Lower lobe of right lung (tissue), 2 donors: ENCODE data around the gene CCNJL. TPM values are rescaled to one million over a fixed set of nuclear protein-coding genes. Genes with fewer than 3 reads are reported as not detected.

Source experiments
- ATAC-seq, 2 donors: fragments of 200-7000 bp; cut with Tn5 transposase; one replicate each; pipeline ENCODE4 v1.9.1; 2020 to 2022; ENCODE audit warnings: mild to moderate bottlenecking in 2 of 2, moderate library complexity in 2 of 2
- DNase-seq: peaks from one replicate; pipeline ENCODE4 v3.0.0-alpha.2; 2020
- H3K27ac ChIP-seq: fragments of 200-600 bp; one replicate; pipeline ENCODE4 v1.8.0; 2022
- H3K27me3 ChIP-seq: fragments of 200-600 bp; one replicate; pipeline ENCODE4 v1.8.0; 2022; ENCODE audit warnings: low read depth
- H3K36me3 ChIP-seq: fragments of 200-600 bp; one replicate; pipeline ENCODE4 v1.8.0; 2022; ENCODE audit warnings: mild to moderate bottlenecking
- H3K4me1 ChIP-seq: fragments of 200-600 bp; one replicate; pipeline ENCODE4 v1.8.0; 2022
- H3K4me3 ChIP-seq: fragments of 200-600 bp; one replicate; pipeline ENCODE4 v1.8.0; 2022; ENCODE audit warnings: mild to moderate bottlenecking
- H3K9me3 ChIP-seq: fragments of 200-600 bp; one replicate; pipeline ENCODE4 v1.8.0; 2022
- intact Hi-C: fragments of 100-400 bp; cut with DNase I; formaldehyde crosslinking; loops from one replicate; pipeline ENCODE4 v1.11.0; 2022
- total RNA-seq: library from RNA; stranded (reverse); fragmentation: NEBNext Ultra II Directional; extraction: Animal tissue kit (Norgen Biotek cat#: 25700); gene quantifications from one replicate; pipeline ENCODE4 v1.2.1, GENCODE V29; 2021
- TF ChIP-seq, protein P1 (sequence below): fragments of 200-600 bp; IDR thresholded peaks from one replicate; pipeline ENCODE4 v1.8.0; 2022; ENCODE audit warnings: antibody characterized with exemption, mild to moderate bottlenecking
- donor health status: DM: no; HTN: yes; CAD: no; lungs with severe emphysema.

CCNJL gene
- total RNA-seq, 1 donor from 2014 or later, result 15.5 TPM

DNA sequence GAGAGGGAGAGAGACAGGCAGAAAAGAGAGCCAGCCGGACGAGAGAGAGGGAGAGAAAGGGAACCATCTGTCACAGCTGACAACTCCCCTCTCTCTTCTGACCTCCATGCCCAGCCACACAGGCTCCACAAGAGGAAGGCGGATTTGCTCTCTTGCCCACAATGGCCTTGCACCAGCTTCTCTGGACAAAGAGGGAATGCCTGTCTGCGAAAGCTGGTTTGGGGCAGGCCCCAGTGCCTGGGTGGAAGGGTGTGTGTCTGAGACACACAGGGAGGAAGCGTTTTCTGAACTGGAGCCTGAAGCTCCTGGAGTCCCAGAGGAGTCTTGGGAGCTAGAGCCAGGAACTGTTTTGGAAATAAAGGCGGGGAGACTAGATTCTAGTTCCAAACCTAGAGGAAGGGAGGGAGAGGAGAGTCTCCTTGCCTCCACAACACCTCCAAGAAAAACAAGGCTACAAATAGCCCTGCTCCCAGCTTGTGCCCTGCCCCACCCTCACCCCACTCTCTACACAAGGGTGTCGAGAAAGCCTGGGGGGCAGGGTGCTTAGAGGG is 45.6 kb upstream of the CCNJL start:
- TF ChIP-seq, protein P1, sequence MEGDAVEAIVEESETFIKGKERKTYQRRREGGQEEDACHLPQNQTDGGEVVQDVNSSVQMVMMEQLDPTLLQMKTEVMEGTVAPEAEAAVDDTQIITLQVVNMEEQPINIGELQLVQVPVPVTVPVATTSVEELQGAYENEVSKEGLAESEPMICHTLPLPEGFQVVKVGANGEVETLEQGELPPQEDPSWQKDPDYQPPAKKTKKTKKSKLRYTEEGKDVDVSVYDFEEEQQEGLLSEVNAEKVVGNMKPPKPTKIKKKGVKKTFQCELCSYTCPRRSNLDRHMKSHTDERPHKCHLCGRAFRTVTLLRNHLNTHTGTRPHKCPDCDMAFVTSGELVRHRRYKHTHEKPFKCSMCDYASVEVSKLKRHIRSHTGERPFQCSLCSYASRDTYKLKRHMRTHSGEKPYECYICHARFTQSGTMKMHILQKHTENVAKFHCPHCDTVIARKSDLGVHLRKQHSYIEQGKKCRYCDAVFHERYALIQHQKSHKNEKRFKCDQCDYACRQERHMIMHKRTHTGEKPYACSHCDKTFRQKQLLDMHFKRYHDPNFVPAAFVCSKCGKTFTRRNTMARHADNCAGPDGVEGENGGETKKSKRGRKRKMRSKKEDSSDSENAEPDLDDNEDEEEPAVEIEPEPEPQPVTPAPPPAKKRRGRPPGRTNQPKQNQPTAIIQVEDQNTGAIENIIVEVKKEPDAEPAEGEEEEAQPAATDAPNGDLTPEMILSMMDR, result no peak
- intact Hi-C loops, result no loop called here
- H3K27ac ChIP-seq, result peak overlapping the region; percentile 65
- no peaks in the 10 kb centered on the region for H3K36me3 ChIP-seq
- H3K4me1 ChIP-seq, result peaks cover 38% of the 10 kb centered on the region
- H3K4me3 ChIP-seq, result no peak overlapping the region
- DNase-seq (no peak), ATAC-seq (peak in 1 of 2 donors; percentile 9)
- H3K27me3 ChIP-seq, result no peaks in the 10 kb centered on the region
- no peaks in the 10 kb centered on the region for H3K9me3 ChIP-seq

DNA sequence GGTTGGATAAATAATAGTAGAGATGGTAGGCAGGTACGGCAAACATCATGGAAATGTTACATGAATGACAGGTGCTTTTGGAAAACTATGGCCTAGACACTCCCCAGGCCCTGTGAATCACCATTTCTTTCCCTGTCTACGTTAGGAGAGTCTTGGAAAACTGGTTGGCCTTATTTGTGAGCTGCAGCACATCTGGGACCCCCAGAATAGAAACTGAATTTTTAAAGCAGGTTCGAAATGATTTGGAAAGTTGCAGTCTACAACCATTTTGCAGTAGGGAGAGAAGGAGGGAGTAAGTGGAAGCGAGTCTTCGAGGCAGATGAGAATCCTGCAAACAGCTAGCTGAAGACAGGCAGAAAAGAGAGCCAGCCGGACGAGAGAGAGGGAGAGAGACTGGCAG is 45.0 kb upstream of the CCNJL start:
- Histone ChIP-seq H3K4me1 (peaks cover 33% of the 10 kb centered on the region), H3K4me3 (no peak overlapping the region), H3K36me3 (no peaks in the 10 kb centered on the region), H3K27me3 (no peaks in the 10 kb centered on the region), H3K27ac (peak overlapping the region; percentile 65), H3K9me3 (no peaks in the 10 kb centered on the region)
- intact Hi-C loops, result no loop called here
- TF ChIP-seq, protein P1, result no peak
- DNase-seq, result no peak
- ATAC-seq, result no peak

DNA sequence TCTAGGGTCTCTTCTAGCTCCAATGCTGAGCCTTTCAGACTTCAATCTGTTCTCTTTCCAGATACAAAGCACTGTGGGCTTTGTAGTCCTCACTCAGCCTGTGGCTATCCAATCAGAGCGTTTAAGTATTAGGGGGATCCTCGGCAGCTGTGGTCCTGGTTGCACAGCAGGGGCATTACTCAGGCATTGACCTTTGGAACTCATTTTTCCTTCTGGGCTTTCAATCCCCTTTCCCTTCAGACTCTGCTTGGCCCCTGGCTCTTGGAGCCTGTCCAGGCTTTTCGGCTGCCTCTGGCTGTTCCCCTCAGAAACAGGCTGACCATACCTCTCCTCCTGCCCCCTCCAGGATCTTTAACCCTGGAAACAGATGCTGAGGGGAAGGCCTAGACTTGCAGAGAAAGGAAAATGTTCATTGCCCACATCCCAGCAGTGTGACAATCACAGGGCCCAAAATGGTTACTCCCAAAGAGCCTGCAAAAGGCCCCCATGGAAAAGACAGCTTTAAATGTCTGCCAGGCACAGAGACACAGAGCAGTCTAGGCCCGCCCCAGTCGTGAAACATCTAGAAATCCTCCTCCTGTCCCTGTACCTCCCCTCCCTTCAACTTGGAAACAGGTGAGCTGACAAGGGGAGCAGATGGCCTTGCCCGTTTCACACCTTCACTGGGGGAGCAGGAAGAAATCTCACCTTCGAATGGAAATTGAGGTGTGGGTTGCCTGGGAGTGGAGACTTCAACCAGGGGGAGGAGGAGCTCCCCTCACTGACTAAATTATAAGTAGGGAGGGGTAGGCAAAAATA is 44.4 kb upstream of the CCNJL start:
- H3K27ac ChIP-seq, result no peak overlapping the region
- H3K4me3 ChIP-seq, result no peak overlapping the region
- DNase-seq (no peak), ATAC-seq (no peak)
- TF ChIP-seq, protein P1, result no peak
- H3K9me3 ChIP-seq, result no peaks in the 10 kb centered on the region
- H3K4me1 ChIP-seq, result peaks cover 32% of the 10 kb centered on the region
- H3K27me3 ChIP-seq, result no peaks in the 10 kb centered on the region
- intact Hi-C loops, result no loop called here
- no peaks in the 10 kb centered on the region for H3K36me3 ChIP-seq

DNA sequence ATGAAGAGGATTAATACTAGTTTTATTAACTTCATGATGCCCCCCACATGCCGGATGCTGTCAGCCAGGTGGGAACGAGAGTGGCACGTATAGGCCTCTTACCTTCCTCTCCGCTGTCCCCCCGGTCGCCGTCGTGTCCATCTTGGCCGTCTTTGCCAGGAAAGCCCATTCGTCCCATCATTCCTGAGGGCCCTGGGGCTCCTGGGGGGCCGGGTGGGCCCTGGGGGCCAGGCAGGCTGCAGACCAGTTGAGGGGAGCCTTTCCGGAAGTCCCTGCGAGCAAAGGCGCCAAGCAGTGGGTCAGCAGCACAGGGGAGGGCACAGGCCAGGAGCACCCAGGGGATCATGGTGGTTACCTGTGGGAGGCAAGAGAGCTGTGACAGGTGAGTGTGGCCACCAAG is 42.3 kb upstream of the CCNJL start:
- DNase-seq (no peak), ATAC-seq (no peak)
- Histone ChIP-seq H3K27ac (no peak overlapping the region), H3K4me1 (peaks cover 17% of the 10 kb centered on the region), H3K4me3 (no peak overlapping the region), H3K27me3 (no peaks in the 10 kb centered on the region), H3K36me3 (no peaks in the 10 kb centered on the region), H3K9me3 (no peaks in the 10 kb centered on the region)
- TF ChIP-seq, protein P1, result no peak
- intact Hi-C loops, result no loop called here

DNA sequence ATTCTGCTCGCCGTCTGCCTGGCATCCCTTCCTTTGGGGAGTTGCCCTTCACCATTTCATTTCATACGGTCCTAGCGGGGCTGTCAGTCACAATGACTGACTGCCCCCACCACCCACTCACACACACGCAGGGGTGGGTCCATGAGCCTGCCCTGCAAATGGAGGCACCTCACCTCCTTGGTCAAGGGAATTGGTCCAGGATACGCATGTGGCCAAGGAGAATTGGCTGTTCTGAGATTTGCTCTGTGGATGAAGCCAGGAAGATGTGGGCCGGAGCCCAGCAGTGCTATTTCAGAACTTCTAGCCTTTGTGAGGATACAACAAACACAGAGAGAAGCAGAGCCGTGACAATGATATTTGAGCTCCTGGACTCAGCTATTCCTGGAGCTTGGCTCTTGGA is 41.0 kb upstream of the CCNJL start:
- Histone ChIP-seq H3K36me3 (no peaks in the 10 kb centered on the region), H3K27me3 (no peaks in the 10 kb centered on the region), H3K4me1 (peaks cover 10% of the 10 kb centered on the region), H3K4me3 (no peak overlapping the region), H3K9me3 (no peaks in the 10 kb centered on the region), H3K27ac (no peak overlapping the region)
- intact Hi-C loops, result no loop called here
- TF ChIP-seq, protein P1, result no peak
- ATAC-seq (peak in 1 of 2 donors; percentile 16), DNase-seq (no peak)
